ENCODE data around the gene KIF13A. TPM values are rescaled to one million over a fixed set of nuclear protein-coding genes. Genes with fewer than 3 reads are reported as not detected.

Gene KIF13A
- total and polyA plus RNA-seq, 9 of the 15 experiments (the other 6 are each of a cell fraction or from before 2014, with no cell fraction given) = 3.6 to 44.3 (median 29.7) TPM

DNA sequence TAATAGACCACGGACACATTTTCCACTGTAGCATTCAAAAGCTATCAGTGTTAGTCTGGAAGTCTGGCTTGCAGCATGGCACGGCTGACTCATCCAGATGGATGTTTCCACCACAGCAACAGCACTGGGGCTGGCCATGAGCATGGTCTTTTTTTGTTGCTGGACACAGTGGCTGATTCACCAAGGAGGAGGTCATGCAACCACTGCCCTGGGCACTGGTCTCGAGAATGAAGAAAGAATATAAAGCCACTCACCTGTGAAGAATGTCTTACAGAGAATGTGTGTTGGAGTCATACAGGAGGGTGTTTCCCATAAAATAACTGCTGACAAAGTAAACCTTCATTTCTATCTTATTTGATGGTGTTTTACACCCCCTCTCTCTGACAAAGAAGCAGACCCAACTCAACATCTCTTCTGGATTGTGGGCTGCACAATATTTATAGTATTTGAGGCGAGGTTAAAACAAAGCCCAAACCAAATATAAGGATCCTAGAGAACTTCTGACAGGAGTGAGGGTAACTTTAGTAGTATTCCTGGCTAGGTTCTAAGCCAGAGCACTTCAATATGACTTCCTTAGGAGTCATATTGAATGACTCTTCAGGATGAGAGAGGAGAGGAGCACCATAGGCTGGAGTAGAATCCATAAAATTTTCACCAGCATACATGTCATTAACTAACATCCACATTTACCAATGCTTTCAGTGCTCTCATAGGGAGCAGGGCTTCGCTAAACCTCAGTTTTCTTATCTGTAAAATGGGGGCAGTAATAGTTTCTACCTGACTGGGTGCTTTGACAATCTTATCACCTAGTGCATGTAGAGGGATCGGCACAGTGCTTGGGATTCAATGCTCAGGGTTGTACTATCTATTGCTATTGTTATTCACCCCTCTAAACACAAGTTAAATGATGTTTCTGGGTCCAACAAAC, 121.4 kb downstream of the KIF13A start (continued):
- TF ChIP-seq, protein P1, sequence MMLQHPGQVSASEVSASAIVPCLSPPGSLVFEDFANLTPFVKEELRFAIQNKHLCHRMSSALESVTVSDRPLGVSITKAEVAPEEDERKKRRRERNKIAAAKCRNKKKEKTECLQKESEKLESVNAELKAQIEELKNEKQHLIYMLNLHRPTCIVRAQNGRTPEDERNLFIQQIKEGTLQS (IDR thresholded peaks at IDR 0.05) = peak; percentile 85
- TF ChIP-seq, protein P1 (CRISPR knock-in tag; conservative IDR thresholded peaks at IDR 0.05) = no peak
- TF ChIP-seq MECOM (CRISPR knock-in tag; IDR thresholded peaks at IDR 0.05) (no peak), RBM25 (IDR thresholded peaks at IDR 0.05; ENCODE audit: low read depth, low read length, severe bottlenecking) (peak; percentile 99), SMAD4 (CRISPR knock-in tag; conservative IDR thresholded peaks at IDR 0.05) (0 out of 2 replicates have a peak, but pooled peaks have one; percentile 32), HDGF (IDR thresholded peaks at IDR 0.05) (0 out of 2 replicates have a peak, but pooled peaks have one; percentile 48), HDAC2 (IDR thresholded peaks at IDR 0.05) (peak; percentile 85), C11orf30 (IDR thresholded peaks at IDR 0.05; ENCODE audit: low read depth) (peak; percentile 65), SMARCE1 (IDR thresholded peaks at IDR 0.05) (peak; percentile 16; the same call in 1 of the 2 replicates), SMARCA5 (IDR thresholded peaks at IDR 0.05) (peak; percentile 84; the same call in 1 of the 2 replicates), JUN (IDR thresholded peaks at IDR 0.05; ENCODE audit: borderline replicate concordance, low read depth, low read length) (peak; percentile 83), JUN (CRISPR knock-in tag; IDR thresholded peaks at IDR 0.05; ENCODE audit: borderline replicate concordance) (no peak), KDM1A (IDR thresholded peaks at IDR 0.05) (peak; percentile 78 to 88), PHB2 (IDR thresholded peaks at IDR 0.05; ENCODE audit: low read depth) (no peak), MTA1 (IDR thresholded peaks at IDR 0.05; ENCODE audit: borderline replicate concordance) (0 out of 2 replicates have a peak, but pooled peaks have one; percentile 34), SMAD2 (IDR thresholded peaks at IDR 0.05; ENCODE audit: low read depth, low read length) (no peak), RCOR1 (IDR thresholded peaks at IDR 0.05; ENCODE audit: borderline replicate concordance in 1 of 2, low read depth in 2 of 2, low read length in 2 of 2) (peak; percentile 18 to 83; a peak in 3 of 4 replicates), JUND (IDR thresholded peaks at IDR 0.05; ENCODE audit: borderline replicate concordance, low read depth, low read length) (peak; percentile 81), JUND (tag; IDR thresholded peaks at IDR 0.05; ENCODE audit: borderline replicate concordance, low read depth, low read length) (peak; percentile 75; the same call in 1 of the 3 replicates), ADNP (tag; IDR thresholded peaks at IDR 0.05) (peak; percentile 94), FOSL1 (tag; conservative IDR thresholded peaks at IDR 0.05) (peak; percentile 81), FOXJ2 (tag; IDR thresholded peaks at IDR 0.05) (0 out of 2 replicates have a peak, but pooled peaks have one; percentile 40), FOXK2 (conservative IDR thresholded peaks at IDR 0.05 in 1 of 2, IDR thresholded peaks at IDR 0.05 in 1 of 2; ENCODE audit: low read depth in 2 of 2) (0 out of 4 replicates have a peak, but pooled peaks of 1 of the 2 experiments have one; percentile 47)
- TF ChIP-seq, protein P2, sequence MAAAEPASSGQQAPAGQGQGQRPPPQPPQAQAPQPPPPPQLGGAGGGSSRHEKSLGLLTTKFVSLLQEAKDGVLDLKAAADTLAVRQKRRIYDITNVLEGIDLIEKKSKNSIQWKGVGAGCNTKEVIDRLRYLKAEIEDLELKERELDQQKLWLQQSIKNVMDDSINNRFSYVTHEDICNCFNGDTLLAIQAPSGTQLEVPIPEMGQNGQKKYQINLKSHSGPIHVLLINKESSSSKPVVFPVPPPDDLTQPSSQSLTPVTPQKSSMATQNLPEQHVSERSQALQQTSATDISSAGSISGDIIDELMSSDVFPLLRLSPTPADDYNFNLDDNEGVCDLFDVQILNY (CRISPR knock-in tag; IDR thresholded peaks at IDR 0.05) = no peak
- TF ChIP-seq, protein P3, sequence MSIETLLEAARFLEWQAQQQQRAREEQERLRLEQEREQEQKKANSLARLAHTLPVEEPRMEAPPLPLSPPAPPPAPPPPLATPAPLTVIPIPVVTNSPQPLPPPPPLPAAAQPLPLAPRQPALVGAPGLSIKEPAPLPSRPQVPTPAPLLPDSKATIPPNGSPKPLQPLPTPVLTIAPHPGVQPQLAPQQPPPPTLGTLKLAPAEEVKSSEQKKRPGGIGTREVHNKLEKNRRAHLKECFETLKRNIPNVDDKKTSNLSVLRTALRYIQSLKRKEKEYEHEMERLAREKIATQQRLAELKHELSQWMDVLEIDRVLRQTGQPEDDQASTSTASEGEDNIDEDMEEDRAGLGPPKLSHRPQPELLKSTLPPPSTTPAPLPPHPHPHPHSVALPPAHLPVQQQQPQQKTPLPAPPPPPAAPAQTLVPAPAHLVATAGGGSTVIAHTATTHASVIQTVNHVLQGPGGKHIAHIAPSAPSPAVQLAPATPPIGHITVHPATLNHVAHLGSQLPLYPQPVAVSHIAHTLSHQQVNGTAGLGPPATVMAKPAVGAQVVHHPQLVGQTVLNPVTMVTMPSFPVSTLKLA (conservative IDR thresholded peaks at IDR 0.05) = peak in 1 of 2 experiments; percentile 24; a peak in 1 of 4 replicates
